ENCODE results near the gene EFL1.
"Not testable (repeated sequence)": the region's sequence is repeated elsewhere in the genome, so short reads cannot be mapped to it uniquely, and the experiment has no call there.

Gene EFL1

GRCh38 chr15:82275410-82275809 is 12.9 kb upstream of the EFL1 start:
- DNase-seq (ENCODE audit: low spot score) = no peak

GRCh38 chr15:82272154-82272553 is 9.6 kb upstream of the EFL1 start:
- no peak for DNase-seq (ENCODE audit: low spot score)

- DNase-seq (ENCODE audit: low spot score) = not testable (repeated sequence)
Observed at GRCh38 chr15:82268454-82268853, 5.9 kb upstream of the EFL1 start.

GRCh38 chr15:82267137-82267536 is 4.6 kb upstream of the EFL1 start:
- DNase-seq (ENCODE audit: low spot score) = not testable (repeated sequence)

- DNase-seq (ENCODE audit: low spot score) = no peak
Observed at GRCh38 chr15:82263350-82263749, 816 bp upstream of the EFL1 start.

GRCh38 chr15:82261566-82262421 is 740 bp downstream of the EFL1 start:
- not testable (repeated sequence) for DNase-seq (ENCODE audit: low spot score)

- DNase-seq (ENCODE audit: low spot score) = not testable (repeated sequence)
Observed at GRCh38 chr15:82248261-82248660, 14.3 kb downstream of the EFL1 start.

GRCh38 chr15:82245956-82246355 is 16.6 kb downstream of the EFL1 start:
- DNase-seq (ENCODE audit: low spot score) = not testable (repeated sequence)

GRCh38 chr15:82243644-82244043 is 18.9 kb downstream of the EFL1 start:
- not testable (repeated sequence) for DNase-seq (ENCODE audit: low spot score)

GRCh38 chr15:82241836-82242499 is 20.6 kb downstream of the EFL1 start:
- not testable (repeated sequence) for DNase-seq (ENCODE audit: low spot score)

GRCh38 chr15:82239685-82240391 is 22.7 kb downstream of the EFL1 start:
- DNase-seq (ENCODE audit: low spot score) = no peak

- DNase-seq (ENCODE audit: low spot score) = not testable (repeated sequence)
Observed at GRCh38 chr15:82237944-82238534, 24.5 kb downstream of the EFL1 start.

GRCh38 chr15:82231842-82232241 is 30.7 kb downstream of the EFL1 start:
- no peak for DNase-seq (ENCODE audit: low spot score)

- DNase-seq (ENCODE audit: low spot score) = no peak
Observed at GRCh38 chr15:82231233-82231632, 31.3 kb downstream of the EFL1 start.

- no peak for DNase-seq (ENCODE audit: low spot score)
Observed at GRCh38 chr15:82228750-82229149, 33.8 kb downstream of the EFL1 start.

GRCh38 chr15:82221535-82221934 is 41.0 kb downstream of the EFL1 start:
- peak; percentile 31 for DNase-seq (ENCODE audit: low spot score)

GRCh38 chr15:82216092-82216491 is 46.4 kb downstream of the EFL1 start:
- not testable (repeated sequence) for DNase-seq (ENCODE audit: low spot score)

- not testable (repeated sequence) for DNase-seq (ENCODE audit: low spot score)
Observed at GRCh38 chr15:82212201-82212600, 50.3 kb downstream of the EFL1 start.

GRCh38 chr15:82210066-82210597 is 52.4 kb downstream of the EFL1 start:
- DNase-seq (ENCODE audit: low spot score) = not testable (repeated sequence)

- not testable (repeated sequence) for DNase-seq (ENCODE audit: low spot score)
Observed at GRCh38 chr15:82204575-82204974, 58.0 kb downstream of the EFL1 start.

- peak; percentile 89 for DNase-seq (ENCODE audit: low spot score)
Observed at GRCh38 chr15:82197733-82198594, 64.6 kb downstream of the EFL1 start.
